ENCODE measurements around the gene CALN1.

CALN1 gene

GRCh38 chr7:71962636-71963035, 449.5 kb downstream of the CALN1 start:
- Histone ChIP-seq H3K4me2 (ENCODE audit: low read length) (no peak overlapping the region), H3K9ac (ENCODE audit: low read length) (no peak overlapping the region), H3K9me2 (ENCODE audit: low read depth, low read length) (no peaks in the 10 kb centered on the region), H2AFZ (ENCODE audit: low read length) (no peak overlapping the region), H4K20me1 (ENCODE audit: insufficient read depth, low read length) (no peaks in the 10 kb centered on the region), H3F3A (ENCODE audit: insufficient read depth, low read length) (no peaks in the 10 kb centered on the region), H3K36me3 (ENCODE audit: insufficient read depth, low read length) (no peaks in the 10 kb centered on the region), H3K27ac (ENCODE audit: low read depth, low read length, poor library complexity, severe bottlenecking) (no peak overlapping the region), H3K4me1 (ENCODE audit: insufficient read depth, low read length, severe bottlenecking) (no peaks in the 10 kb centered on the region), H3K9me3 (ENCODE audit: low read length) (no peaks in the 10 kb centered on the region), H3K4me3 (ENCODE audit: low read depth, low read length, poor library complexity, severe bottlenecking) (no peak overlapping the region), H3K79me2 (ENCODE audit: insufficient read depth, low read length) (no peaks in the 10 kb centered on the region), H3K27me3 (ENCODE audit: insufficient read depth, low read length) (no peaks in the 10 kb centered on the region)
- TF ChIP-seq CTCF (IDR thresholded peaks at IDR 0.05; ENCODE audit: low read length) (no peak), EZH2 (IDR thresholded peaks at IDR 0.05; ENCODE audit: borderline replicate concordance, low read length) (no peak)

- H3K4me1 ChIP-seq (ENCODE audit: insufficient read depth, low read length, severe bottlenecking): no peaks in the 10 kb centered on the region
- no peaks in the 10 kb centered on the region for H3K27me3 ChIP-seq (ENCODE audit: insufficient read depth, low read length)
- TF ChIP-seq EZH2 (IDR thresholded peaks at IDR 0.05; ENCODE audit: borderline replicate concordance, low read length) (no peak), CTCF (IDR thresholded peaks at IDR 0.05; ENCODE audit: low read length) (no peak)
- no peaks in the 10 kb centered on the region for H3K79me2 ChIP-seq (ENCODE audit: insufficient read depth, low read length)
- H4K20me1 ChIP-seq (ENCODE audit: insufficient read depth, low read length): no peaks in the 10 kb centered on the region
- no peak overlapping the region for H3K4me2 ChIP-seq (ENCODE audit: low read length)
- H3K36me3 ChIP-seq (ENCODE audit: insufficient read depth, low read length): no peaks in the 10 kb centered on the region
- no peak overlapping the region for H3K9ac ChIP-seq (ENCODE audit: low read length)
- no peaks in the 10 kb centered on the region for H3F3A ChIP-seq (ENCODE audit: insufficient read depth, low read length)
- no peaks in the 10 kb centered on the region for H3K9me2 ChIP-seq (ENCODE audit: low read depth, low read length)
- no peak overlapping the region for H3K27ac ChIP-seq (ENCODE audit: low read depth, low read length, poor library complexity, severe bottlenecking)
- no peak overlapping the region for H2AFZ ChIP-seq (ENCODE audit: low read length)
- no peaks in the 10 kb centered on the region for H3K9me3 ChIP-seq (ENCODE audit: low read length)
- no peak overlapping the region for H3K4me3 ChIP-seq (ENCODE audit: low read depth, low read length, poor library complexity, severe bottlenecking)
These were observed 450.9 kb downstream of the CALN1 start for GRCh38 chr7:71961283-71961682.

DNA sequence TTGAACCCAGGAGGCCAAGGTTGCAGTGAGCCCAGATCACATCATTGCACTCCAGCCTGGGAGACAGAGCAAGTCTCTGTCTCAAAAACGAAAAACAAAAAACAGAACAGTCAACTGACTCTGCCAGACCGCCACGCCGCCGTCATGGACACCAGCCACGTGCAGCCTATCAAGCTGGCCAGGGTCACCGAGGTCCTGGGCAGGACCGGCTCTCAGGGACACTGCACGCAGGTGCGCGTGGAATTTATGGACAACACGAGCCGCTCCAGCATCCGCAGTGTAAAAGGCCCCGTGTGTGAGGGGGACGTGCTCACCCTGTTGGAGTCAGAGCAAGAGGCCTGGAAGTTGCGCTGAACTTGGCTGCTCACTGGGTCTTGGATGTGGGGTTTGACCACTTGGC, 470.0 kb downstream of the CALN1 start:
- H4K20me1 ChIP-seq (ENCODE audit: insufficient read depth, low read length): no peaks in the 10 kb centered on the region
- H3K9me3 ChIP-seq (ENCODE audit: low read length): no peaks in the 10 kb centered on the region
- no peaks in the 10 kb centered on the region for H3K9me2 ChIP-seq (ENCODE audit: low read depth, low read length)
- H3K4me1 ChIP-seq (ENCODE audit: insufficient read depth, low read length, severe bottlenecking): no peaks in the 10 kb centered on the region
- H2AFZ ChIP-seq (ENCODE audit: low read length): no peak overlapping the region
- TF ChIP-seq EZH2 (IDR thresholded peaks at IDR 0.05; ENCODE audit: borderline replicate concordance, low read length) (no peak), CTCF (IDR thresholded peaks at IDR 0.05; ENCODE audit: low read length) (no peak)
- 0 out of 2 replicates have a peak, but pooled peaks cover 1% of the 10 kb centered on the region for H3K27me3 ChIP-seq (ENCODE audit: insufficient read depth, low read length)
- H3K36me3 ChIP-seq (ENCODE audit: insufficient read depth, low read length): no peaks in the 10 kb centered on the region
- H3K27ac ChIP-seq (ENCODE audit: low read depth, low read length, poor library complexity, severe bottlenecking): no peak overlapping the region
- H3K4me2 ChIP-seq (ENCODE audit: low read length): no peak overlapping the region
- H3F3A ChIP-seq (ENCODE audit: insufficient read depth, low read length): no peaks in the 10 kb centered on the region
- H3K4me3 ChIP-seq (ENCODE audit: low read depth, low read length, poor library complexity, severe bottlenecking): no peak overlapping the region
- no peaks in the 10 kb centered on the region for H3K79me2 ChIP-seq (ENCODE audit: insufficient read depth, low read length)
- H3K9ac ChIP-seq (ENCODE audit: low read length): no peak overlapping the region
